ENCODE measurements around the gene PTK7. TPM values are rescaled to one million over a fixed set of nuclear protein-coding genes. Genes with fewer than 3 reads are reported as not detected.

The PTK7 gene
- total and polyA plus RNA-seq, 2 of the 8 experiments (the other 6 are each of a cell fraction or from before 2014, with no cell fraction given) = 110 to 138 TPM

DNA sequence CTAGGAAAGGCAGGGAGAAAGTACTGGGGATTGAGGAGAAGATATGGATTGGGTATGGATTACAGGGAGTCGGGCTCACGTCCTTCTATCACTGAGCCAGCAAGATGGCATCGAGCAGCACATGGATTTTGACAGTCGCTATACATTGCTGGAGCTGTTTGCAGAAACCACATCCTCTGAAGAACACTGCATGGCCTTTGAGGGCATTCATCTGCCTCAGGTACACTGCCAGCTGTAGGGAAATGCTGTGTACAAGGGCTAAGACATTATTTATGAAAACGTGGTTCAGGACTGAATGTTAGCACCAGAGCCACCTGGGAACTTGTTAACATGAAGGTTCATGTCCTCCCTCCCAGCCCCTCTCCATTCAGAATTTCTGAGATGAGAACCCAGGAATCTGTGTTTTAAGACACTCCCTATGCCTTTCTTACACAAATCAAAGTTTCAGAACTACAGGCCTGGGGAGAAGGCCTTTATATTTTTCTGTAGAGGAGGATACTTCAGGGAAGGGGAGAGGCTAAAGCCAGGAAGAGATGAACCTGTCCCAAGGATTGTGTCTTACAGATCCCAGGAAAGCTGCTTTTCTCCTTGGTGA lies 109.4 kb downstream of the PTK7 start (continued):
- TF ChIP-seq ASH2L (IDR thresholded peaks at IDR 0.05; ENCODE audit: low read length) (no peak), YY1 (IDR thresholded peaks at IDR 0.05; ENCODE audit: low read depth, low read length) (no peak)
